SK-N-MC (cell line): ENCODE measurements around the gene SEPTIN12.
"Not testable (repeated sequence)": the region's sequence is repeated elsewhere in the genome, so short reads cannot be mapped to it uniquely, and the experiment has no call there.

ENCODE experiments used
- DNase-seq: peaks from one replicate; pipeline ENCODE4 v3.0.0-alpha.2; 2011; ENCODE audit warnings: low read depth, low spot score
- H3K27ac ChIP-seq: fragments of 200-600 bp; sonication (generic); 2 replicates; pipeline ENCODE4 v1.5.1; 2016; ENCODE audit warnings: mixed run types
- H3K36me3 ChIP-seq: fragments of 200-600 bp; sonication (generic); 2 replicates; pipeline ENCODE4 v1.6.1; 2017; ENCODE audit warnings: antibody characterized with exemption, low read length, mixed read lengths; ENCODE audit not compliant: insufficient read depth
- H3K4me3 ChIP-seq: fragments of 200-600 bp; sonication (generic); 2 replicates; pipeline ENCODE4 v1.5.1; 2016
- H3K9ac ChIP-seq: fragments of 200-600 bp; sonication (generic); 2 replicates; pipeline ENCODE4 v1.8.0; 2017; ENCODE audit warnings: mixed run types, mixed read lengths; ENCODE audit not compliant: insufficient read length
- H3K9me3 ChIP-seq: fragments of 200-600 bp; sonication (generic); 2 replicates; pipeline ENCODE4 v1.6.1; 2017; ENCODE audit warnings: low read depth, mild to moderate bottlenecking, antibody characterized with exemption, low read length, moderate library complexity, mixed read lengths
- EZH2 ChIP-seq: fragments of 200-600 bp; sonication (generic); IDR thresholded peaks from one replicate; pipeline ENCODE4 v1.6.1; 2017; ENCODE audit warnings: antibody characterized with exemption
- FOXP2 ChIP-seq: optimal IDR thresholded peaks from 2 replicates; pipeline ENCODE3; 2011; ENCODE audit warnings: mild to moderate bottlenecking, moderate library complexity; ENCODE audit not compliant: insufficient read depth; ENCODE audit errors: extremely low read length, control extremely low read depth
- POLR2AphosphoS5 ChIP-seq: IDR thresholded peaks from 2 replicates; pipeline ENCODE4 v1.6.1; 2012; ENCODE audit warnings: mild to moderate bottlenecking, low read depth, low read length, borderline replicate concordance

Gene SEPTIN12

DNA sequence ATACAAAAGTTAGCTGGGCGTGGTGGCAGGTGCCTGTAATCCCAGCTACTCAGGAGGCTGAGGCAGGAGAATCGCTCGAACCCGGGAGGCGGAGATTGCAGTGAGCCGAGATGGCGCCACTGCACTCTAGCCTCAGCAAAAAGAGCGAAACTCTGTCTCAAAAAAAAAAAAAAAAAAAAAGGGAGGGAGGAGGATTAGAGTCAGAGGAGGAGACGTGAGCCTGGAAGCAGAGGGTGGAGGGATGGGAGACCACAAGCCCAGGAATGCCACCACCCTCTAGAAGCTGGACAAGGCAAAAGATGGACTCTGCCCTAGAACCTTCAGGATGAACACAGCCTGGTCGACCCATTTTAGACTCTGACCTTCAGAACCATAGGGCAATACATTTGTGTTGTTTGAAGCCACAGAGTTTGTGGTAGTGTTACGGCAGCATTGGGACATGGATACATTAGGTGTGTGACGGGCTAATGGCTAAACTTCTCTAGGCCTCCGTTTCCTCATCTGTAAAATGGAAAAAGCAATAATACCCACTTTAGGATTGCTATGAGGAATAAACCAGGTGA lies 4.9 kb upstream of the SEPTIN12 start:
- H3K36me3 ChIP-seq = no peaks in the 10 kb centered on the region
- no peak overlapping the region for H3K9ac ChIP-seq
- no peak for TF ChIP-seq EZH2
- TF ChIP-seq POLR2AphosphoS5 = no peak
- H3K27ac ChIP-seq = no peak overlapping the region
- no peaks in the 10 kb centered on the region for H3K9me3 ChIP-seq
- DNase-seq = no peak
- no peak overlapping the region for H3K4me3 ChIP-seq

DNA sequence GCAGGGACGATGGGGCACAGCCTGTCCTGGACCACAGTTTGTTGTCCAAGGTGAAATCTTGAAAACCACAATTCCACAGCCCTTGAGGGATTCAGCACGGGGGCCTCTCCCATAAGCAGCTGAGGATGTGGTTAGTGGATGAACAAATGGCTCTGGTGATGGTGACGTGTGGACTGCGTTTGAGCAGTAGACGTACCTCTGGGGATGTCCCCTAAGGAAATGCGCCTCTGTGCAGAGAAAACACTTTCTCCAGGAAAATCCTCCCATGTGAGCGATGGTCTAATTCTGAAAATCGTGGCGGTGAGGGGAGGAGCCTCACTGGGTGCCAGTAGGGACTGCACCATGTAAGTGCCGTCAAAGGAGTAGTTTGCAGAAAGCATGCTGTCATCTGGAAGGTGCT lies 2.7 kb upstream of the SEPTIN12 start:
- Histone ChIP-seq H3K9ac (no peak overlapping the region), H3K27ac (no peak overlapping the region), H3K4me3 (no peak overlapping the region), H3K9me3 (no peaks in the 10 kb centered on the region), H3K36me3 (no peaks in the 10 kb centered on the region)
- no peak for TF ChIP-seq POLR2AphosphoS5
- no peak for TF ChIP-seq EZH2
- no peak for TF ChIP-seq FOXP2
- DNase-seq = no peak

GRCh38 chr16:4790261-4790660 lies 2.1 kb upstream of the SEPTIN12 start:
- Histone ChIP-seq H3K27ac (no peak overlapping the region), H3K9me3 (no peaks in the 10 kb centered on the region), H3K36me3 (no peaks in the 10 kb centered on the region), H3K9ac (no peak overlapping the region), H3K4me3 (no peak overlapping the region)
- no peak for DNase-seq
- TF ChIP-seq POLR2AphosphoS5 (no peak), EZH2 (no peak), FOXP2 (no peak)

GRCh38 chr16:4788910-4789309 lies 765 bp upstream of the SEPTIN12 start:
- no peak for DNase-seq
- no peak overlapping the region for H3K27ac ChIP-seq
- no peak overlapping the region for H3K4me3 ChIP-seq
- TF ChIP-seq EZH2 (no peak), POLR2AphosphoS5 (no peak), FOXP2 (no peak)
- no peak overlapping the region for H3K9ac ChIP-seq
- H3K36me3 ChIP-seq = no peaks in the 10 kb centered on the region
- no peaks in the 10 kb centered on the region for H3K9me3 ChIP-seq

- TF ChIP-seq EZH2 (no peak), POLR2AphosphoS5 (no peak), FOXP2 (no peak)
- no peak overlapping the region for H3K9ac ChIP-seq
- no peak overlapping the region for H3K4me3 ChIP-seq
- no peak for DNase-seq
- H3K9me3 ChIP-seq = no peaks in the 10 kb centered on the region
- H3K27ac ChIP-seq = no peak overlapping the region
- no peaks in the 10 kb centered on the region for H3K36me3 ChIP-seq
Measured at GRCh38 chr16:4788489-4788889, 344 bp upstream of the SEPTIN12 start.

GRCh38 chr16:4787068-4787467 lies 1.1 kb downstream of the SEPTIN12 start:
- H3K4me3 ChIP-seq = no peak overlapping the region
- no peaks in the 10 kb centered on the region for H3K9me3 ChIP-seq
- H3K27ac ChIP-seq = no peak overlapping the region
- H3K36me3 ChIP-seq = no peaks in the 10 kb centered on the region
- TF ChIP-seq POLR2AphosphoS5 = no peak
- no peak for DNase-seq
- no peak overlapping the region for H3K9ac ChIP-seq

DNA sequence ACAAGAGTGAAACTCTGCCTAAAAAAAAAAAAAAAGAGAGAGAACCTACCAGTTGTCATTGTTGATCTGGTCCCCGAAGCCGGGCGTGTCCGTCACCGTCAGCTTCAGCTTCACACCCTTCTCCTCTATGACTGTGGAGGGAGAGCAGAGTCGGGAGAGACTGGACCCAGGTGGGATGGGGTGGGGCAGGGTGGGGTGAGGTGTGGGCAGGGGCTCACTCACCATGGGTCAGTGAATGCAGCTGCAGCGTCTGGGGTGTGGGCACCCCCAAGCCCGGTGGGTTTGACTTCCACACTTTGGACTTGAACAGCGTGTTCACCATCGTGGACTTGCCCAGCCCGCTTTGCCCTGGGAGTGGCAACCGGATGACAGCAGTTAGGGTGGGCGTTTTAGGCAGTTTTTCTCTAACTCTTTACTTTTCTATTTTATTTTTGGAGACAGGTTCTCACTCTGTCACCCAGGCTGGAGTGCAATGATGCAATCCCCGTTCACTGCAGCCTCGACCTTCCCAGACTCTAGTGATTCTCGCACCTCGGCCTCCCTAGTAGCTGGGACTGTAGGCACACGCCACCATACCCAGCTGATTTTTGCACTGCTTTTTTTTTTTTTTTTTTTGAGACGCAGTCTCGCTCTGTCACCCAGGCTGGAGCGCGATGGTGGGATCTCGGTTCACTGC lies 2.2 kb downstream of the SEPTIN12 start:
- H3K9me3 ChIP-seq = no peaks in the 10 kb centered on the region
- H3K27ac ChIP-seq = no peak overlapping the region
- H3K4me3 ChIP-seq = no peak overlapping the region
- no peaks in the 10 kb centered on the region for H3K36me3 ChIP-seq
- DNase-seq = no peak
- TF ChIP-seq EZH2 (no peak), POLR2AphosphoS5 (no peak), FOXP2 (no peak)
- H3K9ac ChIP-seq = no peak overlapping the region

DNA sequence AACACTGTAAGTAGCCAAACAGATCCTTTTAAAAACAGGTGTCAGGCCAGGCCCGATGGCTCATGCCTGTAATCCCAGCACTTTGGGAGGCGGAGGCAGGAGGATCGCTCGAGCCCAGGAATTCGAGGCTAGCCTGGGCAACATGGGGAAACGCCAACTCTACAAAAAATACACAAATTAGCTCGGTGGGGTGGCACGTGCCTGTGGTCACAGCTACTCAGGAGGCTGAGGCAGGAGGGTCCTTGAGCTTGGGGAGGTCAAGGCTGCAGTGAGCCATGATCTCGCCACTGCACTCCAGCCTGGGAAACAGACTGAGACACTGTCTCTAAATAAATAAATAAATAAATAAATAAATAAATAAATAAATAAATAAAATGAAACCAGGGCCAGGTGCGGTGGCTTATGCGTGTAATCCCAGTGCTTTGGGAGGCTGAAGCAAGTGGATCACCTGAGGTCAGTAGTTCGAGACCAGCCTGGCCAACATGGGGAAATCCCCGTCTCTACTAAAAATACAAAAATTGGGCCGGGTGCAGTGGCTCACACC lies 3.6 kb downstream of the SEPTIN12 start:
- not testable (repeated sequence) for DNase-seq, H3K9me3 ChIP-seq, H3K9ac ChIP-seq, H3K36me3 ChIP-seq, H3K27ac ChIP-seq, H3K4me3 ChIP-seq

GRCh38 chr16:4783951-4784336 lies 4.2 kb downstream of the SEPTIN12 start:
- TF ChIP-seq EZH2 = no peak
- TF ChIP-seq FOXP2 = no peak
- no peak for TF ChIP-seq POLR2AphosphoS5
- no peaks in the 10 kb centered on the region for H3K9me3 ChIP-seq
- no peak overlapping the region for H3K9ac ChIP-seq
- no peaks in the 10 kb centered on the region for H3K36me3 ChIP-seq
- DNase-seq = no peak
- H3K4me3 ChIP-seq = no peak overlapping the region
- H3K27ac ChIP-seq = no peak overlapping the region
